HL-60 (cell line): ENCODE measurements around the gene TLL2.

Experiments used
- DNase-seq, 2 experiments: peaks; one replicate each; pipeline ENCODE4 v3.0.0-alpha.2; 2010 to 2020; ENCODE audit warnings: low read depth in 1 of 2, low spot score in 1 of 2
- H3K27ac ChIP-seq: fragments of 250-450 bp; sonication (Bioruptor Pico); replicated peaks from 2 replicates; pipeline ENCODE4 v1.5.1; 2020; ENCODE audit warnings: mild to moderate bottlenecking, moderate library complexity
- H3K27me3 ChIP-seq: fragments of 250-450 bp; sonication (Bioruptor Pico); 2 replicates; pipeline ENCODE4 v1.5.1; 2021; ENCODE audit warnings: mild to moderate bottlenecking, moderate library complexity; ENCODE audit not compliant: insufficient read depth, poor library complexity, severe bottlenecking
- H3K4me3 ChIP-seq: replicated peaks from 2 replicates; pipeline ENCODE4 v1.5.1; 2011; ENCODE audit warnings: mild to moderate bottlenecking, control low read depth, low read length; ENCODE audit not compliant: insufficient read depth
- GABPA ChIP-seq: IDR thresholded peaks from 2 replicates; pipeline ENCODE4 v1.6.1; 2012; ENCODE audit warnings: low read depth
- POLR2AphosphoS5 ChIP-seq: IDR thresholded peaks from 2 replicates; pipeline ENCODE4 v1.6.1; 2012; ENCODE audit warnings: low read depth
- SPI1 ChIP-seq: IDR thresholded peaks from 2 replicates; pipeline ENCODE4 v1.6.1; 2012; ENCODE audit warnings: low read depth, mild to moderate bottlenecking, borderline replicate concordance
- TF ChIP-seq, protein P1 (sequence below): IDR thresholded peaks from 2 replicates; pipeline ENCODE4 v1.6.1; 2012; ENCODE audit warnings: low read depth; ENCODE audit not compliant: insufficient replicate concordance
- TF ChIP-seq, protein P2 (sequence below): IDR thresholded peaks from one replicate; pipeline ENCODE4 v1.5.1; 2011; ENCODE audit warnings: low read length, control low read depth, inconsistent platforms; ENCODE audit not compliant: insufficient read depth

Gene TLL2

DNA sequence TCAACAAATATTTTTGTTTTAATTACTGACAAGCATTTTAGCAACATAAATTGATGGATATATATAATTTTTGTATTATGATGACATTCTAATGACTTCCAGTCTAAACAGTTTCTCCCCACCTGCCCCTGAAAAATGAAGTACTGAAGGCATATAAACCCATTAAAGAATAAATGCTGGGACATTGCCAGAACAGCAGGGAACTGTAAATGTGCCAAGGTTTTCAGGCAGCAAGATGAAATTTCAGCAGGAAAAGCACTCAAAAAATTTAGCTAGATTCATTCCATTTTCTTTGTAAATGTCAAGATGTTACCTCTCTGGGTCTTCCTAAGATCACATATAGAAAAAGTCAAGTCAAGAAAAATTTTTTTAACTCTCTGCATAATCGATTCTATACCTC, 11.0 kb upstream of the TLL2 start:
- DNase-seq = no peak
- H3K27me3 ChIP-seq = no peaks in the 10 kb centered on the region
- H3K4me3 ChIP-seq = no peak overlapping the region
- H3K27ac ChIP-seq = no peak overlapping the region
- TF ChIP-seq, protein P1, sequence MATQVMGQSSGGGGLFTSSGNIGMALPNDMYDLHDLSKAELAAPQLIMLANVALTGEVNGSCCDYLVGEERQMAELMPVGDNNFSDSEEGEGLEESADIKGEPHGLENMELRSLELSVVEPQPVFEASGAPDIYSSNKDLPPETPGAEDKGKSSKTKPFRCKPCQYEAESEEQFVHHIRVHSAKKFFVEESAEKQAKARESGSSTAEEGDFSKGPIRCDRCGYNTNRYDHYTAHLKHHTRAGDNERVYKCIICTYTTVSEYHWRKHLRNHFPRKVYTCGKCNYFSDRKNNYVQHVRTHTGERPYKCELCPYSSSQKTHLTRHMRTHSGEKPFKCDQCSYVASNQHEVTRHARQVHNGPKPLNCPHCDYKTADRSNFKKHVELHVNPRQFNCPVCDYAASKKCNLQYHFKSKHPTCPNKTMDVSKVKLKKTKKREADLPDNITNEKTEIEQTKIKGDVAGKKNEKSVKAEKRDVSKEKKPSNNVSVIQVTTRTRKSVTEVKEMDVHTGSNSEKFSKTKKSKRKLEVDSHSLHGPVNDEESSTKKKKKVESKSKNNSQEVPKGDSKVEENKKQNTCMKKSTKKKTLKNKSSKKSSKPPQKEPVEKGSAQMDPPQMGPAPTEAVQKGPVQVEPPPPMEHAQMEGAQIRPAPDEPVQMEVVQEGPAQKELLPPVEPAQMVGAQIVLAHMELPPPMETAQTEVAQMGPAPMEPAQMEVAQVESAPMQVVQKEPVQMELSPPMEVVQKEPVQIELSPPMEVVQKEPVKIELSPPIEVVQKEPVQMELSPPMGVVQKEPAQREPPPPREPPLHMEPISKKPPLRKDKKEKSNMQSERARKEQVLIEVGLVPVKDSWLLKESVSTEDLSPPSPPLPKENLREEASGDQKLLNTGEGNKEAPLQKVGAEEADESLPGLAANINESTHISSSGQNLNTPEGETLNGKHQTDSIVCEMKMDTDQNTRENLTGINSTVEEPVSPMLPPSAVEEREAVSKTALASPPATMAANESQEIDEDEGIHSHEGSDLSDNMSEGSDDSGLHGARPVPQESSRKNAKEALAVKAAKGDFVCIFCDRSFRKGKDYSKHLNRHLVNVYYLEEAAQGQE = no peak
- TF ChIP-seq GABPA (no peak), POLR2AphosphoS5 (no peak), SPI1 (no peak)
- TF ChIP-seq, protein P2, sequence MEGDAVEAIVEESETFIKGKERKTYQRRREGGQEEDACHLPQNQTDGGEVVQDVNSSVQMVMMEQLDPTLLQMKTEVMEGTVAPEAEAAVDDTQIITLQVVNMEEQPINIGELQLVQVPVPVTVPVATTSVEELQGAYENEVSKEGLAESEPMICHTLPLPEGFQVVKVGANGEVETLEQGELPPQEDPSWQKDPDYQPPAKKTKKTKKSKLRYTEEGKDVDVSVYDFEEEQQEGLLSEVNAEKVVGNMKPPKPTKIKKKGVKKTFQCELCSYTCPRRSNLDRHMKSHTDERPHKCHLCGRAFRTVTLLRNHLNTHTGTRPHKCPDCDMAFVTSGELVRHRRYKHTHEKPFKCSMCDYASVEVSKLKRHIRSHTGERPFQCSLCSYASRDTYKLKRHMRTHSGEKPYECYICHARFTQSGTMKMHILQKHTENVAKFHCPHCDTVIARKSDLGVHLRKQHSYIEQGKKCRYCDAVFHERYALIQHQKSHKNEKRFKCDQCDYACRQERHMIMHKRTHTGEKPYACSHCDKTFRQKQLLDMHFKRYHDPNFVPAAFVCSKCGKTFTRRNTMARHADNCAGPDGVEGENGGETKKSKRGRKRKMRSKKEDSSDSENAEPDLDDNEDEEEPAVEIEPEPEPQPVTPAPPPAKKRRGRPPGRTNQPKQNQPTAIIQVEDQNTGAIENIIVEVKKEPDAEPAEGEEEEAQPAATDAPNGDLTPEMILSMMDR = no peak

DNA sequence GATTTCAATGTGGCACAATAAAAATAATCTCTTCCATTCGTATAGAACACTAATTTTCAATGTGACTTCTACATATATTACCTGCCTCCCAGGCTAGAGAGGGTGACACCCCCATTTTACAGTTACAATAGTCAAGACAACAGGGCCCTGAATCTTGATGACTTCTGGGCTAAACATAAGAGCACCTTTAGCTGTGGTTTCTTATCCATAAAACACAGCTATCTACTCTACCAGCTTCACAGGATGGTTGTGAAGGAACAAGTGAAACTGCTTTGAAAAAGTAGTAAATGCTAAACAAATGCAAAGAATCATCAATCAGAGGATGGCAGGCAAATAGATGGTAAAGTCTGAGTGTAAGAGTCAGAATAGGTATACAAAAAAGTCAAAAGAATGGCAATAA, 3.6 kb upstream of the TLL2 start:
- no peak overlapping the region for H3K4me3 ChIP-seq
- TF ChIP-seq GABPA (no peak), POLR2AphosphoS5 (no peak), SPI1 (no peak)
- TF ChIP-seq, protein P2 = no peak
- TF ChIP-seq, protein P1 = no peak

DNA sequence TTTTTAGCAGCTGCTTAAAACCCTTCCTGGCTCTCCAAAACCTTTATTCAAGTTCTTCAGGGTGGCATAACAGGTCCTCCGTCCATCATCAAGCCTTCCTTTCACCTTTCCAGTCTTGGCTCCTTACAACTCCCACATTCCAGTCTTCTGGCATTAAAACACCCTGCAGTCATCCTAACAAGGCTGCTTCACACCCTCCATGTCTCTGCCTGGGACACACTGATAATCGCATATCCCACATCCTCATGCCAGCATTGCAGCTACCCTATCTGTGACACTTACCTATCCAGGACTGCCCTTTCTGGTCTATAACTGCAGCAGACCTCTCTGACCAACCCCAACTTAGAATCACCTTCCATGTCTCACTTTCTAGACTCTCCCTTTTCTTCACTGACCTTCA, 2.6 kb upstream of the TLL2 start:
- DNase-seq = no peak
- H3K4me3 ChIP-seq = no peak overlapping the region
- no peak overlapping the region for H3K27ac ChIP-seq
- TF ChIP-seq, protein P2 = no peak
- TF ChIP-seq, protein P1 = no peak
- TF ChIP-seq GABPA (no peak), POLR2AphosphoS5 (no peak), SPI1 (no peak)
- H3K27me3 ChIP-seq = peaks cover 39% of the 10 kb centered on the region

More for the DNA sequence above, 3.6 kb upstream of the TLL2 start:
- no peak overlapping the region for H3K27ac ChIP-seq
- DNase-seq = no peak
- peaks cover 30% of the 10 kb centered on the region for H3K27me3 ChIP-seq
